Dermis microvascular lymphatic vessel endothelial cell (primary cell): Measurements from ENCODE around the gene SSNA1. TPM values are rescaled to one million over a fixed set of nuclear protein-coding genes. Genes with fewer than 3 reads are reported as not detected.

Experiments
- DNase-seq, 2 donors: peaks; one replicate each; pipeline versions ENCODE4 v3.0.0 to v3.0.0-alpha.2; 2010; ENCODE audit warnings: low read depth in 2 of 2
- total RNA-seq: library from RNA; depleted of rRNA; stranded (reverse); fragments of >200 nt; gene quantifications from 2 replicates; pipeline ENCODE4 v1.2.1, GENCODE V29; 2014

Gene SSNA1
- total RNA-seq, 1 donor from 2014 or later = 90.5 TPM

DNA sequence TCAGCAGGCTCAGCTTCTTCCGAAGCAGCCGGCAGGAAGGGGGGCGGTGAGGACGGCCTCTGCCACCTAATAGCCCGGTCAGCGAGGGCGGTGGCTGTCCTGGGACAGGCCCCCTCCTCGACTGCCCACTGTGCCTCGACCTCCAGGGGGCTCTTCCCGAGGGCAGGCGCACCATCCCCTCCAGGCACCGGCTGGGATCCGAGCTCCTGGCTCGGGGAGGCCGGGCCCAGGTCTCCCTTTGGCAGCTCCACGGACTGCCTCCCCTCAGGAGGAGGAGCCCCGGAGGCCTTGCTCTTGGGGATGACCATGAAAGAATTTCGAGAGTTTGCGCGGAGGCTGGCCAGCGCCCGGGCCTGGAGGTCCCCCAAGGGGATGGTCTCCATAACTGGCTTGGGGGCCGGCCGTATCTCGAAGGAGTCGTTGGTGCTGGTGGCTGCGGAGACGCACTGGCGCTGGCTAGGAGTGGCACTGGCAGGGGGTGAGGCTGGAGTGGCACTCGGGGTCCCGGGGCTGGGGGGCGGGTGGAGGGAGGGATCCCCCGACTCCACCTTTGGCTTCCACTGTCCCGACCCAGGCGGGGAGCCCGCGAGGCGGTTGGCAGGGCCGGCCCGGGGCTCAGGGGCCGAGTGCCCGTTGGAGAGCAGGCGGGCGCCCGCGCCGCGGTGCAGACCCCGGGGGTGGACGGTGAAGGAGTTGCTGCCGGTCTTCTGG lies 11.1 kb downstream of the SSNA1 start:
- no peak for DNase-seq

DNA sequence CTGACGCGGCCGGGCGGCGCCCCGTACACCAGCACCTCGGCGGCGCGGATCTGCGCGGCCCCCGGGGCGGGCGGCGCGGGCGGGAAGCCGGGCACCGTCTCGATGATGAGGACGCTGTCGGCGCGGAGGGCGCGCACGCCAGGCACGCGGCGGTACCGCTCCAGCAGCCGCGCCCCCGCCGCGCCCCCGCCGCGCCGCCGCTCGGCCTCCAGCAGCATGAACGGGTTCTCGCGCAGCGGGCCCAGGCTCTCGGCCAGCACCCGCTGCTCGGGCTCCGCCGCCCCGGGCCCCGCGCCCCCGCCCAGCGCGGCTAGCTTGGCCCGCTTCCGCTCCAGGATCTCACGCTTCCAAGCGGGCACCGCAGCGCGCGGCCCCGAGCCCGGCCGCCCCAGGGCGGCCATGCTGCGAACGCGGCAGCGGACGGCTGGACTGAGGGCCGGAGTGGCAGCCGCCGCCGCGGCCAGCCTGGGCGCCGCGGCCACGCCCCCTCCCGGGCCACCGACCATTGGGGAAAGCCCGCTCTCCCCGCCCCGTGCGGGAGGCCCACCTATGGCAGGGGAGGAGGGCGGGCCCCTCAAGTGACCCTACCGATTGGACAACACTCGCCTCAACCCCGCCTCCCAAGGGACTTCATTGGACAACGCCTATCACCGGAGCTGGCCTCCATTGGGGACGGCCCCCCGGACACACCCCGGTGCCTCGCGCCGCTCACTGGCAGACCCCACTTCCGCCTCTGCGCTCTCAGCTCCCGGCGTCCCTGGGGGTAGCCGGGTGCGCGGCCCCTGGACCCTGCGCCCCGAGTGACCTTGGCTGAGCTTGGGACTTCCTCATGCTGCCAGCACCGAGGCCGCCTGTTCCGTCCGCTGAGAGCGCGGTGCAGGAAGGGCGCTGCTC lies 12.1 kb downstream of the SSNA1 start, which contains the start of gene TPRN:
TSS of gene TPRN (minus strand) at position 431 of the 894 bp plus-strand sequence. CDS start at position 401, 30 bp downstream.
- DNase-seq = peak; percentile 95 to 99

DNA sequence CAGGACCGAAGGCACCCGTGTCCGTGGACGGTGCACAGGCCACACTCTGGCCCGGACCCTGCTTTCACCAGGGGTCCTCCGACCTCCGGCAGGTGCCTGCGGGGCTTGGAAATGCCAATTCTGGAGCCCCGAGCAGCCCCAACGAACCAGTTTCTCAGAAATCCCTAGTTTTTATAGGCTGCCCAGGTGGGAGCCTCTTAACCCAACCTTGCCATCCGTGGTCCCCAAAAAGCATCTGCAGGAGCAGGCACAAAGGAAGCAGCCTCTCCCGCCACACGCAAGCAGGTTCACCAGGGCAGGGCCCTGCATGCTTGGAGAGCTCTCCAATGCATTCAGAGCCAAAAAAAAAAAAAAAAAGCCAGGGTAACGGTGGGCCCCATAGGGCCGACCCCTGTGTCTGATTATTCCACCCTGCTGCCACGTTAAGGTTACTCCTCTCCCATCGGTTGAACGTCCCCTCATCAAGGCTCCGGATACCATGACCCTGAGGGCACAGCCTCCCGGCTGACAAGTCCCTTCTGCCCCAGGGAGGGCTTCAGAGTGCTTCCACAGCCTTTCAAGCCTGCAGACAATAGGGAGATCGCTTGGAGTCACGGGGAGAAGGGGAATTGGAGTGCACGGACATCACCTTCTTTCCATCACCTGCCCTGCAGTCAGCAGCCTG lies 12.9 kb downstream of the SSNA1 start:
- DNase-seq = no peak

DNA sequence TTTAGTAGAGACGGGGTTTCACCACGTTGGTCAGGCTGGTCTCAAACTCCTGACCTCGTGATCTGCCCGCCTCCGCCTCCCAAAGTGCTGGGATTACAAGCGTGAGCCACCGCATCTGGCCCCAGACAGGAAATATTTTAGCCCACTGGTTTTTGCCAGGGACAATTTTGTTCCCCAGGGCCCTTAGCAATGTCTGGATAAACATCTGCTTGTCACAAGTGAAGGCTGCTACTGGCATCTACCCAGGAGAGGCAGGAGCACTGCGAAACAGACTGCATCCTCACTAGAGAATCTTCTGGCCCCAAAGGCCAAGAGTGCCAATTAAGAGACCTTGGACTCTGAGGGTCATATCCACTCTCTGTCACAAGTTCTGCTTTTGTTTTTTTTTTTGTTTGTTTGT lies 14.5 kb downstream of the SSNA1 start:
- DNase-seq = no peak

DNA sequence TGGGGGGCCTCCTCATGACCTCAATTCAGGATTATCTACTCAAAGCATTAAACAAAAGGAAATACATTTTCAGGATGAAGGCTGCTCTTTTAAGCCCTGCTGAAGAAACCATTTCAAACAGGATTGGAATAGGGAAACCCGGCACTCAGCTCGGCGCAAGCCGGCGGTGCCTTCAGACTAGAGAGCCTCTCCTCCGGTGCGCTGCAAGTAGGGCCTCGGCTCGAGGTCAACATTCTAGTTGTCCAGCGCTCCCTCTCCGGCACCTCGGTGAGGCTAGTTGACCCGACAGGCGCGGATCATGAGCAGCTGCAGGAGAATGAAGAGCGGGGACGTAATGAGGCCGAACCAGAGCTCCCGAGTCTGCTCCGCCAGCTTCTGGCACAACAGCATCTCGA lies 16.3 kb downstream of the SSNA1 start:
- DNase-seq = no peak

DNA sequence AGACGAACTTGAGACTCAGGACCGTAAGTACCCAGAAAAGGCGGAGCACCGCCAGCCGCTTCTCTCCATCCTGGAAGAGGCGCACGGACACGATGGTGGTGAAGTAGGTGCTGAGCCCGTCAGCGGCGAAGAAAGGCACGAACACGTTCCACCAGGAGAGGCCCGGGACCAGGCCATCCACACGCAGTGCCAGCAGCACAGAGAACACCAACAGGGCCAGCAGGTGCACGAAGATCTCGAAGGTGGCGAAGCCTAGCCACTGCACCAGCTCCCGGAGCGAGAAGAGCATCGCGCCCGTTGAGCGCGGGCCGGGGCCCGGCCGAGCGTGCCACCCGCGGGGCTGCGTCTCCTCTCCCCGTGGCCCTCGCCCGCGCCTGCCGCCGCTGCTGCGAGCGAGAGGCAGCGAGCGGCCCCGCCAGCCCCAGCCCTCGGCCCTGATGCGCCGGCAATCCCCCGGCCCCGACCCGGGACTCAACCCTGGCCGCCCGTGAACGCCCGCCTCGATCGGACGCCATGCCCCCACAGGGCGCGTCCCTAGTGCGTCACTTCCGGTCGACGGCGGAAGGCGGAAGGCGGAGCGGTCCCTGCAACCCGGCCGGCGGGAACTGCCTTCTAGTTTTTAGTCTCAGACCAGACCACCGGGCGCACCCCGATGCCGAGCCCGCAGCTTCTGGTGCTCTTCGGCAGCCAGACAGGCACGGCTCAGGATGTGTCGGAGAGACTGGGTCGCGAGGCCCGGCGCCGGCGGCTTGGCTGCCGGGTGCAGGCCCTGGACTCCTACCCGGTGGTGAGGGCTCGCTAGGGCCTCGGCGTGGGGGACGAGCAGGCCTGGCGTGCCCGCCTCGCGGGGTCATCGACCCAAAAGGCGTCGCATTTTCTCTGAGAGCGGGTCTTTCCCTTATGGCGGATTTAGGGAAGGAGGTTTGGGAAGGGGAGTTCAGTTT lies 16.9 kb downstream of the SSNA1 start, which contains the start of the genes NDOR1 and TMEM203:
TSS of gene NDOR1 (plus strand) at position 575 of the 944 bp plus-strand sequence. CDS start at position 653, 78 bp downstream.
TSS of gene TMEM203 (minus strand) at position 523 of the 944 bp plus-strand sequence. CDS start at position 289, 234 bp downstream.
- DNase-seq = peak; percentile 63 to 88

DNA sequence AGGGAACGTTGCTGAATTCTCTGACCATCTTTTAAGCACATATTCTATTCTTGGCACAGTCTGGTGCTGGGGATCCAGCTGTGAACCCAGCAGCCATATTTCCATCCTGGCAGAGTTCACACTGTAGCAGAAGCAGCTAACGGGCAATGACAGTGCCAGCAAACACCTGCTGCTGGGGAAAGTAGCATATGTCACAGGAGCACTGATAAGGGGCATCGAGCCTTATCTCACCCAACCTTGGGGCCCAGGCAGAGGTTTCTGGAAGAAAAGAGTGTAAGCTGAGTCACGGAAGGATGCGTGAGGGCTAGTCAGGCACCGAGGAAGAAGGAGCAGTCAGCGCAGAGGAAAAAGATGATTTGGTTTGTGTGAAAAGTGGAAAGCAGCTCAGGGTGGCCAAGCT lies 18.1 kb downstream of the SSNA1 start:
- no peak for DNase-seq

DNA sequence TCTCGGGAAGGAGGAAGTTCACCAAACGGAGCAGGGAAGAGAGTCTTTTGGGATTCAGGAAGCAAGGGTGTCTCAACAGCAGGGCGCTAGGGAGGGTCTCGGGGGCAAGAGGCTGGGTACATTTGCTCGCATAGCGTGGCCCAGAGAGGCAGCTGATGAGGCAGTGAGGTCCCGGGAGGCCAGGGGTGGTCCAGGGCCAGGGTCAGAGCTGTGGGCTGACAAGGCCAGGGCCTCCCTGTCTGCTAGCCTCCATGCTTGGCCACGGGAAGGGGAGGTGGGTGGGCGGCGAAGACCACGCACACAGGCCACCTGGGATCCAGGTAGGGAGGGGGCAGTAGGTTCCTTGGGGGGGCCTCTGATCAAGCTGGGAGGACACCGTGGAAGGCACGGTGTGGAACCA lies 23.1 kb downstream of the SSNA1 start:
- DNase-seq = no peak

DNA sequence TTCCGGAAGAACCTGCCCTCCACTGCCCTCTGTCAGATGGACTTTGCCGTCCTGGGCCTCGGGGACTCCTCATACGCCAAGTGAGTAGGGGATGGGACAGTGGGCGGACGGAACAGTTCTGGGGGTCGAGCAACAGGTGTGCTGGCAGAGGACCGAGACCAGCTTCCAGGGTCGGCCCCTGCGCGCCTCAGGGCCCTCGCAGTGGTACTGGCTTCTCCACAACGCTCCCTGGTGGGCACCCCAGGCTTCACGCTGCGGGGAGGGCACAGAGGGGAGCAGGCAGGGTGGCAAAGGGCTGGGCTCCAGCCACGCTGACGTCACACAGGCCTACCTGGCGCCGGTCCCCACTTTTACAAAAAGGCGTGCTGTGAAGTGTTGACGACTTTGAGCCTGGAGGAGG lies 24.0 kb downstream of the SSNA1 start:
- no peak for DNase-seq

DNA sequence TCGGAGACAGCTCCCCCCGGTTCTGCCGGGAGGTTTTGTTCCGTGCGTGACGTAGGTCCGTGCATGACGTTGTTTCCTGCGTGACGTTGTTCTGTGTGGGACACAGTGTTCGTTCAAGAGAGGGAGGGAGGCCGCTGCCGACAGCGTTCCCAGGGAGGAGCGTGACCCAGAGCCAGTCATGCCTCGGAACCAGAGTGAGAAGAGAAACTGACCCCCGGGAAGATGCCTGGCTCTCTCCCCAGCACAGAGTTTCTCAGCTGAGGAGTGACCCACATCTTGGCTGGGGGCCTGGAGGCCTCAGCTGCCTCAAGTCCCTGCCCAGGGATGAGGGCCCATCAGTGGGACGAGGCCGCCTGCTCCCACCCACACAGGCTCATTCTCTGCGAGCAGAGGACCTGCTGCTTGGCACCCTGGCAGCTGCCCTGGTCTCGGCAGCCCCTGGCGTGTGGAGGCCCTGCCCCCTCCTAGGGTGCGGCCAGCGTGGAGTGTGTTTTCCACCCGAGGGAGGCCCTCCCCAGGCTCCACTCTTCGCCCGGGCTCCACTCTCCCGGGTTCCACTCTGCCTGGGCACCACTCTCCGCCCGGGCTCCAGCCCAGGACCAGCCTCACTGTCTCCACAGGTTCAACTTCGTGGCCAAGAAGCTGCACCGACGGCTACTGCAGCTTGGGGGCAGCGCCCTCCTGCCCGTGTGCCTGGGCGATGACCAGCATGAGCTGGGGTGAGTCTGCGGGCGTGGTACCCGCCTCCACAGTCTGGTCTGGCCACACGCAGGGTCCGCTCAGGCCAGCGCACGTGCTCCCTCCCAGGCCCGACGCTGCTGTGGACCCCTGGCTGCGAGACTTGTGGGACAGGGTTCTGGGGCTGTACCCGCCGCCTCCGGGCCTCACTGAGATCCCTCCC lies 24.9 kb downstream of the SSNA1 start:
- no peak for DNase-seq

DNA sequence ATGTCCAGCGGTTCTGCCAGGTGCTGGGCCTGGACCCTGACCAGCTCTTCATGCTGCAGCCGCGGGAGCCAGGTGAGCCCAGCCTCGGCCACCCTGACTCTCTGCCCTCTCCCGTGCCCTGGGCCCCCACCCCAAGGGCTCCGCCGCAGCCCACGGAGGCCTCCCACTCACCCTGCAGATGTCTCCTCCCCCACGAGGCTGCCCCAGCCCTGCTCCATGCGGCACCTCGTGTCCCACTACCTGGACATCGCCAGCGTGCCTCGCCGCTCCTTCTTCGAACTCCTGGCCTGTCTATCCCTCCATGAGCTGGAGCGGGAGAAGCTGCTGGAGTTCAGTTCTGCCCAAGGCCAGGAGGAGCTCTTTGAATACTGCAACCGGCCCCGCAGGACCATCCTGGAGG lies 26.1 kb downstream of the SSNA1 start:
- DNase-seq = no peak

DNA sequence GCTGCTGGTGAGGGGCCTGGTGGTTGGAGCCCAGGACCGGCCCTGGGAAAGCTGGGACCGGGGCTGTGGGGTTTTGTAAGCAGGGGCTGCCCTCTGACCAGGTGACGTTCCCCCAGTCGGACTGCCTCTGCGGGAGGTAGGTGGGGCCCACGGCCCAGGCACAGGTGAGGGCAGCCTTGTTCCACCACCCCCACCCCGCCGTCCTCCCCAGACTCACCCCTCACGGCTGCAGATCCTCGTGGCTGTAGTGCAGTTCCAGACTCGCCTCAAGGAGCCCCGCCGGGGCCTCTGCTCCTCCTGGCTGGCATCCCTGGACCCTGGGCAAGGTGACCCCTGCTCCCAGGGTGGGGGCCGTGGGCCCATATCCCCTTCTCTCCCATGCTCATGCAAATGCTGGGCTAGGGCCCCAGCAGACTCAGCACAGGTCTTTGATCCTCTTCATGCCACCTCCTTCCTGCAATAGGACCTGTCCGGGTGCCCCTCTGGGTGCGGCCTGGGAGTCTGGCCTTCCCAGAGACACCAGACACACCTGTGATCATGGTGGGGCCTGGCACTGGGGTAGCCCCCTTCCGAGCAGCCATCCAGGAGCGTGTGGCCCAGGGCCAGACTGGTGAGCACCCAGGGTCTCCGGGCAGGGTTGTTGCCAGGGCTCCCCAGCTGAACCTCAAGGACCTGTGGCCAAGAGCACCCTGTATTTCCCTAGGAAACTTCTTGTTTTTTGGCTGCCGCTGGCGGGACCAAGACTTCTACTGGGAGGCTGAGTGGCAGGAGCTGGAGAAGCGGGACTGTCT lies 26.9 kb downstream of the SSNA1 start:
- DNase-seq = no peak

DNA sequence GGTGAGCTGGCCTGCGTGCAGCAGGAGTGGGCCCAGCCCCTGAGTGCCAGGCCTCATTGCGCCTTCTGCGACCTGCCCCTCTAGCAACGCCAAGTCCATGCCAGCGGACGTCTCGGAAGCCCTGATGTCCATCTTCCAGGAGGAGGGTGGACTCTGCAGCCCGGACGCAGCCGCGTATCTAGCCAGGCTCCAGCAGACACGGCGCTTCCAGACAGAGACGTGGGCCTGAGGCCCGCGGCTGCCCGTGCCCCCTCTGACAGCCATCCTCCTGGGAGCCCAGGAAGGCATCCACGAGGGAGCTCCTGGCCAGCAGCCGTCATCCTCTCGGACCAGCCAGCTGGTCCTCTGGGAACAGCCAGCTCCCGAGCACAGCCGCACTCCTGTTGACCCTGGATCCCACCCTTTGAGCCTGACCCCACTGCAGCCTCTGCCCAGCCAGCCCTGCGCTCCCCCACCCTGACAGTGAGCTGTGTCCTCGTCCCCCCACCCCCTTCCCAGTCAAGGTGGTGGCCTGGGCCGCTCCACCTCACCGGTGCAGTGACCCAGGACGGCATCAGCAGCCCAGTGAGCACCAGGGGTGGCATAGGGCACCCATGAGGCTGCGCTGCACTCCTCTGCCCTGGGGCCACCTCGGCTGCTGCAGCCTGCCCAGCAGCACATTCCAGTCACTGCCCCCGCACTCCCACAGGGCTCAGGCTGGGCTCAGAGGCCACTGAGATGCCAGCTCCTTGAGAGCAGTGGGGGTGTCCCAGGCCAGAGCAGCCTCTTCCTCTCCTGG lies 27.9 kb downstream of the SSNA1 start:
- DNase-seq = no peak

DNA sequence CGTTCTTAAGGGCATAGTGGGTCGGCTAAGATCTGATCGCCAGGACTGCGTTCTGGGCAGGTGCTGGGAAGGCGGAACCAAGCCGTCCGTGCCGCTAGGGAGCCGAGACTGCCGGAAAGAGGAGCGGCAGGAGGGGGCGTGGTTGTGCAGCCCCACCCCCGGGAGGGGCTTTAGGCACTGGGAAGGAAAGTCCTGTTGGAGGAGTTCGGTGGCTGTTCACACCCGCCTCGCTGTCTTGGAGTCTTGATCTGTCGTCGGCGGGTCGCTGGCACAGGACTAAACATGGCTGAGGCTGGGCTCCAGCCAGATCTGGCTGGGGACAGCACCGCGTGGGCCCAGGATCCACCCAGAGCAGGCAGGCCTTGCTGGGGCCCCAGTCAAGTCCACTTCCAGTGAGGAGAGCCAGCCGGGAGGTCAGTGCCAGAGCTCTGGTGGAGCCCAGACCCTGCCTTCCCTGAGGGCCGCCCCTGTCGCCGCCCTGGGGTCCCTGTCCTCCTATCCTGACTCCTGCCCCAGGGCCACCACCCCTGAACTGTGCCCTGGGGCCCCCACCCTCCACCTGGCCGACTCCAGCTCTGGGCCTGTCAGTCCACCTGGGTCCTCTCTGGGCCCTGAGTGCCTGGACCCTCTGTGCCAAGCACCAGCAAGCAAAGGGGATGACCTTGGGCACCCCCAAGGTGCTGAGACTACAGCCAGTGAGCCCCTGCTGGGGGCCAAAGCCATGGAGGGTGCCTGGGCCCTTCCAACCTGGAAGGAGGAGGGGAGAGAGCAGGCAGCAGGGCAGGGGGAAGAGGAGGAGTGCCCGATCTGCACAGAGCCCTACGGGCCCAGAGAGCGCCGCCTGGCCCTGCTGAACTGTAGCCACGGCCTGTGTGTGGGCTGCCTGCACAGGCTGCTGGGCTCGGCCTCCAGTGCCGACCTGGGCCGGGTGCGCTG lies 29.1 kb downstream of the SSNA1 start:
- DNase-seq = no peak

DNA sequence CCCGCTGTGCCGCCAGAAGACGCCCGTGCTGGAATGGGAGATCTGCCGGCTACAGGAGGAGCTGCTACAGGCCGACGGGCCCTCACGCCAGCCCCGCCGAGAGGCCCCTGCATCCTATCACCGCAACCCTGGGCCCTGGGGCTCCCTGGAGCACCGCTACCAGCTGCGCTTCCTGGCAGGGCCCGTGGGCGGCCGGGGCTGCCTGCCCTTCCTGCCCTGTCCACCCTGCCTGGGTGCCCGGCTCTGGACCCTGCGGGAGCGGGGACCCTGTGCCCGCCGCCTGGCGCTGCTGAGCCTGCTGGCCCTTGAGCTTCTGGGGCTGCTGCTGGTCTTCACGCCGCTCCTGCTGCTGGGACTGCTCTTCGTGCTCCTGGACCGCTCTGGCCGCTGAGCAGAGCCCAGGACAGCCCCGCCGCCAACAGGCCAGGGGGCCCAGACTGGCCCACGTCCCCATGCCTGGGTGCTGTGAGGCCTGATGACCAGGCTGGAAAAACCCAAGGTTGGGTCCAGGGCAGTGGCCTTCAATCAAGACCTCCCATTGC lies 29.8 kb downstream of the SSNA1 start:
- no peak for DNase-seq

DNA sequence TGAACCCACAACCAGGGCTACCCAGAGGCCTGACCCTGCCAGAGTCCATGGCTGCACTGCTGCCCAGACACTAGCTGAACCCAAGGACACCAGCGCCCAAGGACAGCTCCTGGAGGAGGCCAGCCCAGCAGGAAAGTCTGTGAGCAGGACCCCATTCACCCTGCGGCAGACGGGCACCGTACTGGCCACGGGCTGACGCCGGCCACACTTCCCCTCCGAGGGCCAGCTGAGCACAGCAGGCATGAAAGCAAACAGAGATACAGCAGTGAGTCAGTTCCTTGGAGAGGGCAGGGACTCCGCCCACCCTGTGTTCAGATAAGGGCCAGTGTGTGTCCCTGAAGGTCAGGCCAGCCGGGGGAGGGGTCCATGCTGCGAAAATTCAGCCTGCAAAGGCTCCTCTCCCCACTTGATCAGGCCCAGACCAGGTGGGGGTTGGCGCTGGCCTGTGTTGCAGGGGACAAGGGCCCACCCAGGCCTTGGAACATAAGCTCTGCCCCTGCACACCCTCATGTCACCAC lies 30.3 kb downstream of the SSNA1 start:
- DNase-seq = no peak
